H9 (cell line): ENCODE results near the gene TMEM129. TPM values are rescaled to one million over a fixed set of nuclear protein-coding genes. Genes with fewer than 3 reads are reported as not detected.

ENCODE experiments used
- DNase-seq: peaks from one replicate; pipeline ENCODE4 v3.0.0-alpha.2; 2017
- H2AFZ ChIP-seq: one replicate; pipeline ENCODE4 v1.6.1; 2013; ENCODE audit warnings: mild to moderate bottlenecking, low read length, control low read depth, moderate library complexity
- H2AK5ac ChIP-seq: 2 replicates; pipeline ENCODE4 v1.6.1; 2013; ENCODE audit warnings: low read length, control low read depth, mixed read lengths; ENCODE audit not compliant: insufficient read length
- H2BK120ac ChIP-seq: one replicate; pipeline ENCODE4 v1.6.1; 2013; ENCODE audit warnings: low read depth, mild to moderate bottlenecking, low read length, control low read depth, inconsistent platforms; ENCODE audit not compliant: poor library complexity, severe bottlenecking
- H2BK12ac ChIP-seq: 2 replicates; pipeline ENCODE4 v1.6.1; 2013; ENCODE audit warnings: low read length, control low read depth, mixed read lengths, low read depth; ENCODE audit not compliant: insufficient read length
- H2BK15ac ChIP-seq: 2 replicates; pipeline ENCODE4 v1.6.1; 2013; ENCODE audit warnings: low read depth, low read length, control low read depth
- H2BK20ac ChIP-seq: one replicate; pipeline ENCODE4 v1.6.1; 2013; ENCODE audit warnings: low read depth, mild to moderate bottlenecking, low read length, control low read depth, inconsistent platforms; ENCODE audit not compliant: poor library complexity, severe bottlenecking
- H2BK5ac ChIP-seq: 2 replicates; pipeline ENCODE4 v1.6.1; 2013; ENCODE audit warnings: low read length, control low read depth, mixed read lengths; ENCODE audit not compliant: insufficient read length
- H3K14ac ChIP-seq: 2 replicates; pipeline ENCODE4 v1.6.1; 2013; ENCODE audit warnings: low read length, control low read depth; ENCODE audit not compliant: insufficient read depth
- H3K18ac ChIP-seq: 2 replicates; pipeline ENCODE4 v1.6.1; 2013; ENCODE audit warnings: low read depth, mild to moderate bottlenecking, mixed read lengths, low read length, control low read depth; ENCODE audit not compliant: insufficient read length
- H3K23ac ChIP-seq: 2 replicates; pipeline ENCODE4 v1.6.1; 2013; ENCODE audit warnings: low read length, control low read depth, mixed read lengths, low read depth; ENCODE audit not compliant: insufficient read length
- H3K23me2 ChIP-seq: 2 replicates; pipeline ENCODE4 v1.6.1; 2013; ENCODE audit warnings: low read depth, mild to moderate bottlenecking, mixed read lengths, low read length, control low read depth; ENCODE audit not compliant: insufficient read length, poor library complexity, severe bottlenecking
- H3K27ac ChIP-seq: 2 replicates; pipeline ENCODE4 v1.5.1; 2013; ENCODE audit warnings: low read length, control low read depth, mixed read lengths, low read depth; ENCODE audit not compliant: insufficient read length
- H3K27me3 ChIP-seq: 2 replicates; pipeline ENCODE4 v1.6.1; 2013; ENCODE audit warnings: low read length, control low read depth, inconsistent platforms; ENCODE audit not compliant: insufficient read depth
- H3K4ac ChIP-seq: 2 replicates; pipeline ENCODE4 v1.6.1; 2013; ENCODE audit warnings: low read depth, mild to moderate bottlenecking, control low read depth, inconsistent platforms, low read length, moderate library complexity
- H3K4me1 ChIP-seq: 2 replicates; pipeline ENCODE4 v1.6.1; 2013; ENCODE audit warnings: low read length, control low read depth, inconsistent platforms; ENCODE audit not compliant: insufficient read depth
- H3K4me2 ChIP-seq: 2 replicates; pipeline ENCODE4 v1.6.1; 2013; ENCODE audit warnings: low read length, control low read depth, mixed read lengths; ENCODE audit not compliant: insufficient read length, insufficient read depth
- H3K56ac ChIP-seq: 2 replicates; pipeline ENCODE4 v1.6.1; 2013; ENCODE audit warnings: low read depth, mild to moderate bottlenecking, mixed read lengths, low read length, control low read depth; ENCODE audit not compliant: insufficient read length
- H3K79me1 ChIP-seq: 2 replicates; pipeline ENCODE4 v1.6.1; 2013; ENCODE audit warnings: low read depth, mild to moderate bottlenecking, moderate library complexity, low read length, control low read depth, inconsistent platforms; ENCODE audit not compliant: insufficient read depth, poor library complexity, severe bottlenecking
- H3K79me2 ChIP-seq: 2 replicates; pipeline ENCODE4 v1.6.1; 2013; ENCODE audit warnings: low read length, control low read depth, inconsistent platforms; ENCODE audit not compliant: insufficient read depth
- H3K9ac ChIP-seq: 2 replicates; pipeline ENCODE4 v1.6.1; 2013; ENCODE audit warnings: low read length, control low read depth, mixed read lengths; ENCODE audit not compliant: insufficient read length; ENCODE audit errors: extremely low read depth
- H3K9me3 ChIP-seq: one replicate; pipeline ENCODE4 v1.6.1; 2013; ENCODE audit warnings: low read depth, low read length, inconsistent platforms; ENCODE audit not compliant: control insufficient read depth
- H3T11ph ChIP-seq: one replicate; pipeline ENCODE4 v1.6.1; 2013; ENCODE audit warnings: mild to moderate bottlenecking, low read length, control low read depth, inconsistent platforms
- H4K20me1 ChIP-seq: one replicate; pipeline ENCODE4 v1.6.1; 2013; ENCODE audit not compliant: control insufficient read depth, insufficient read length, insufficient read depth
- H4K5ac ChIP-seq: 2 replicates; pipeline ENCODE4 v1.6.1; 2013; ENCODE audit warnings: low read depth, mild to moderate bottlenecking, mixed read lengths, low read length, control low read depth; ENCODE audit not compliant: insufficient read length
- H4K8ac ChIP-seq: replicated peaks from 2 replicates; pipeline ENCODE4 v1.6.1; 2013; ENCODE audit warnings: low read length, control low read depth, mixed read lengths, low read depth; ENCODE audit not compliant: insufficient read length
- H4K91ac ChIP-seq: 2 replicates; pipeline ENCODE4 v1.6.1; 2013; ENCODE audit warnings: low read depth, mild to moderate bottlenecking, moderate library complexity, mixed read lengths, low read length, control low read depth; ENCODE audit not compliant: insufficient read length
- H3K27ac Mint-ChIP-seq, 3 experiments: 2 replicates in 2 of 3; 3 replicates in 1 of 3; pipeline ENCODE4 v1.8.0; 2020 to 2021; ENCODE audit warnings: mixed read lengths in 3 of 3, mild to moderate bottlenecking in 1 of 3, moderate library complexity in 1 of 3
- H3K27me3 Mint-ChIP-seq: 2 replicates; pipeline ENCODE4 v1.8.0; 2021; ENCODE audit warnings: low read depth, mild to moderate bottlenecking, moderate library complexity, mixed read lengths
- H3K36me3 Mint-ChIP-seq, 3 experiments: 2 replicates in 2 of 3; 3 replicates in 1 of 3; pipeline ENCODE4 v1.8.0; 2020 to 2021; ENCODE audit warnings: low read depth in 3 of 3, mixed read lengths in 3 of 3; ENCODE audit not compliant: insufficient read depth in 1 of 3
- H3K4me1 Mint-ChIP-seq, 2 experiments: 2 replicates each; pipeline ENCODE4 v1.8.0; 2020; ENCODE audit warnings: mixed read lengths in 2 of 2
- H3K4me3 Mint-ChIP-seq, 2 experiments: 2 replicates in 1 of 2; 3 replicates in 1 of 2; pipeline ENCODE4 v1.8.0; 2020 to 2021; ENCODE audit warnings: mild to moderate bottlenecking in 2 of 2, mixed read lengths in 2 of 2, moderate library complexity in 1 of 2
- H3K9me3 Mint-ChIP-seq, 2 experiments: 2 replicates in 1 of 2; 3 replicates in 1 of 2; pipeline ENCODE4 v1.8.0; 2020; ENCODE audit warnings: mild to moderate bottlenecking in 2 of 2, mixed read lengths in 2 of 2, moderate library complexity in 1 of 2
- WGBS: extraction: QIAGEN DNeasy Blood & Tissue Kit; methylation state at CpG from one replicate; pipeline ENCODE4 v1.1.7; 2013; ENCODE audit warnings: missing lambda C conversion rate, low lambda C conversion rate, mixed read lengths; ENCODE audit not compliant: insufficient read length; ENCODE audit errors: extremely low coverage; 5-methylcytosine and 5-hydroxymethylcytosine counted together
- total RNA-seq: library from RNA; stranded (reverse); gene quantifications from 2 replicates; pipeline ENCODE4 v1.2.1, GENCODE V29; 2021
- TF ChIP-seq, protein P1 (sequence below): fragments of 200-600 bp; sonication (generic); conservative IDR thresholded peaks from 3 replicates; pipeline ENCODE4 v1.8.0; 2021; ENCODE audit warnings: antibody characterized with exemption, mild to moderate bottlenecking

TMEM129 gene
- total RNA-seq, 1 experiment from 2014 or later = 27.3 TPM

DNA sequence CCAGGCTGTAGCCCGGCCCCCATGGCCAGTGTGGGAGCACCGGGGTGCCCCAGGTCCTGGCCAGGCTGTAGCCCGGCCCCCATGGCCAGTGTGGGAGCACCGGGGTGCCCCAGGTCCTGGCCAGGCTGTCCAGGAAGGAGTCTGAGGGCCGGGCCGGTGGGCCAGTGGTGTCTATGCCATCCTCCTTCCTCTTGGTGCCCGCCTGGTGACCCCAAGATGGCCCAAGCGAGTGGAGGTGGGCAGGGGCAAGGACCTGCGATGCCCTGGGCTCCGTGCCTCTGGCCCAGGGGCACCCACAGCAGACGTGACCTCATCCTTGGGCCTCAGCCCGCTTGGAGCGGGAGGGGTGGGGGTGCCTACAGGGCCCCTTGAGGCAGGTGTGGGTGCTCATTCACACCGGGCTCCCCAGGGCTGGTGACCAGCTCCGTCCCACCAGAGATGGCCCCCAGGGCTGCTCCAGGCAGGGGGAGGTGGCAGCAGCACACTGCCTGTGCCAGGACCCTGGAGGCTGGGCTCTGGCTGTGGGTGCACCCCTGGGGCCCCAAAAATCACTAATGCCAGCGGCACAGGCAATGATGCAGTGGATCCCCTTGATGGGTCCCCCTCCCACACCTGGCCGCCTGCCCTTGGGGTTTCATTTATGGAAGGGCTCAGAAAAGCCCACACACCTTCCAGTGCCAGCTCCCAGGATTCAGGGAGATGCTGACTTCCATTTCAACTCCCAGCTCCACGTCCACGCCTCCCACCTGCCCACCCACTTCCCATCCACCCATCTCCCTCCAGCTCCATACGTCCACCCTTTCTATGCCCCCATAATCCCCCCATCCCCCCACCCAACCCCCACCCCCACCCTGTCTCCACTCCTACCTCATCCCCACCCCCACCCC is 36.0 kb upstream of the TMEM129 start:
- WGBS = 100% methylated on average over 1 of the region's 20 CpGs
- TF ChIP-seq, protein P1, sequence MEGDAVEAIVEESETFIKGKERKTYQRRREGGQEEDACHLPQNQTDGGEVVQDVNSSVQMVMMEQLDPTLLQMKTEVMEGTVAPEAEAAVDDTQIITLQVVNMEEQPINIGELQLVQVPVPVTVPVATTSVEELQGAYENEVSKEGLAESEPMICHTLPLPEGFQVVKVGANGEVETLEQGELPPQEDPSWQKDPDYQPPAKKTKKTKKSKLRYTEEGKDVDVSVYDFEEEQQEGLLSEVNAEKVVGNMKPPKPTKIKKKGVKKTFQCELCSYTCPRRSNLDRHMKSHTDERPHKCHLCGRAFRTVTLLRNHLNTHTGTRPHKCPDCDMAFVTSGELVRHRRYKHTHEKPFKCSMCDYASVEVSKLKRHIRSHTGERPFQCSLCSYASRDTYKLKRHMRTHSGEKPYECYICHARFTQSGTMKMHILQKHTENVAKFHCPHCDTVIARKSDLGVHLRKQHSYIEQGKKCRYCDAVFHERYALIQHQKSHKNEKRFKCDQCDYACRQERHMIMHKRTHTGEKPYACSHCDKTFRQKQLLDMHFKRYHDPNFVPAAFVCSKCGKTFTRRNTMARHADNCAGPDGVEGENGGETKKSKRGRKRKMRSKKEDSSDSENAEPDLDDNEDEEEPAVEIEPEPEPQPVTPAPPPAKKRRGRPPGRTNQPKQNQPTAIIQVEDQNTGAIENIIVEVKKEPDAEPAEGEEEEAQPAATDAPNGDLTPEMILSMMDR = no peak
- H4K8ac ChIP-seq = no peak overlapping the region
- no peak overlapping the region for H3K56ac ChIP-seq
- no peak for DNase-seq
- H2AFZ ChIP-seq = no peak overlapping the region
- no peak overlapping the region for H4K91ac ChIP-seq
- no peaks in the 10 kb centered on the region for H3K79me1 ChIP-seq
- no peaks in the 10 kb centered on the region for H3K79me2 ChIP-seq
- Mint-ChIP-seq H3K36me3 (no peaks in the 10 kb centered on the region), H3K4me3 (no peak overlapping the region), H3K9me3 (no peaks in the 10 kb centered on the region), H3K27ac (no peak overlapping the region), H3K4me1 (peaks cover 8 to 21% of the 10 kb centered on the region in 2 experiments), H3K27me3 (no peaks in the 10 kb centered on the region; the same call in 1 of the 2 replicates)
- no peaks in the 10 kb centered on the region for H3K9me3 ChIP-seq
- no peak overlapping the region for H2BK15ac ChIP-seq
- no peak overlapping the region for H3K23ac ChIP-seq
- no peaks in the 10 kb centered on the region for H3K27me3 ChIP-seq
- no peak overlapping the region for H2BK5ac ChIP-seq
- no peak overlapping the region for H2BK20ac ChIP-seq
- H2BK12ac ChIP-seq = no peak overlapping the region
- no peaks in the 10 kb centered on the region for H3K23me2 ChIP-seq
- H3K4me1 ChIP-seq = no peaks in the 10 kb centered on the region
- H3T11ph ChIP-seq = no peak overlapping the region
- H3K4ac ChIP-seq = no peak overlapping the region
- H3K18ac ChIP-seq = no peak overlapping the region
- no peak overlapping the region for H2BK120ac ChIP-seq
- no peak overlapping the region for H3K9ac ChIP-seq
- no peak overlapping the region; the same call in 1 of the 2 replicates for H3K14ac ChIP-seq
- H3K4me2 ChIP-seq = no peak overlapping the region
- H4K5ac ChIP-seq = no peak overlapping the region
- H4K20me1 ChIP-seq = no peaks in the 10 kb centered on the region
- no peak overlapping the region for H3K27ac ChIP-seq
- H2AK5ac ChIP-seq = no peak overlapping the region
